ENCODE data around the gene NEK9.
"Not testable (repeated sequence)": the region's sequence is repeated elsewhere in the genome, so short reads cannot be mapped to it uniquely, and the experiment has no call there.

The NEK9 gene

GRCh38 chr14:75126679-75127473 lies at the start of gene NEK9:
TSS of gene NEK9 (minus strand) at chr14:75127048. CDS start at chr14:75126921, 127 bp downstream.
- peak; percentile 86 for DNase-seq

GRCh38 chr14:75176142-75176820 lies 49.4 kb upstream of the NEK9 start, which contains the start of gene TMED10:
TSS of gene TMED10 (minus strand) at chr14:75176612. CDS start at chr14:75176579, 33 bp downstream.
- peak; percentile 88 for DNase-seq

GRCh38 chr14:75175677-75176141 lies 48.9 kb upstream of the NEK9 start:
- DNase-seq: no peak

GRCh38 chr14:75174066-75174465 lies 47.2 kb upstream of the NEK9 start:
- no peak for DNase-seq

GRCh38 chr14:75170772-75171171 lies 43.9 kb upstream of the NEK9 start:
- DNase-seq: no peak

GRCh38 chr14:75168586-75169335 lies 41.9 kb upstream of the NEK9 start:
- no peak for DNase-seq

GRCh38 chr14:75167325-75167724 lies 40.5 kb upstream of the NEK9 start:
- no peak for DNase-seq

- no peak for DNase-seq
Measured at GRCh38 chr14:75165586-75166391, 38.9 kb upstream of the NEK9 start.

GRCh38 chr14:75164809-75165208 lies 38.0 kb upstream of the NEK9 start:
- no peak for DNase-seq

GRCh38 chr14:75163677-75164076 lies 36.8 kb upstream of the NEK9 start:
- no peak for DNase-seq

GRCh38 chr14:75162631-75163030 lies 35.8 kb upstream of the NEK9 start:
- DNase-seq: no peak

- no peak for DNase-seq
Measured at GRCh38 chr14:75158843-75159614, 32.2 kb upstream of the NEK9 start.

- no peak for DNase-seq
Measured at GRCh38 chr14:75156901-75157300, 30.1 kb upstream of the NEK9 start.

GRCh38 chr14:75156111-75156510 lies 29.3 kb upstream of the NEK9 start:
- DNase-seq: no peak

- DNase-seq: no peak
Measured at GRCh38 chr14:75155169-75155568, 28.3 kb upstream of the NEK9 start.

GRCh38 chr14:75153295-75153694 lies 26.4 kb upstream of the NEK9 start:
- DNase-seq: no peak

GRCh38 chr14:75151851-75152250 lies 25.0 kb upstream of the NEK9 start:
- DNase-seq: no peak

GRCh38 chr14:75150637-75151036 lies 23.8 kb upstream of the NEK9 start:
- not testable (repeated sequence) for DNase-seq

GRCh38 chr14:75150150-75150549 lies 23.3 kb upstream of the NEK9 start:
- DNase-seq: no peak

GRCh38 chr14:75147423-75148071 lies 20.7 kb upstream of the NEK9 start:
- DNase-seq: no peak

GRCh38 chr14:75144944-75145343 lies 18.1 kb upstream of the NEK9 start:
- no peak for DNase-seq
